A549 (cell line): ENCODE data around the gene VPS45. TPM values are rescaled to one million over a fixed set of nuclear protein-coding genes. Genes with fewer than 3 reads are reported as not detected.

Experiments used
- ATAC-seq, 2 experiments: fragments of 200-7000 bp in 1 of 2; fragments of >200 bp in 1 of 2; cut with Nextera tagmentation in 1 of 2; cut with Tn5 transposase in 1 of 2; 3 replicates each; pipeline versions ENCODE4 v1.8.0 to v1.9.1; 2018 to 2020; ENCODE audit warnings: mild to moderate bottlenecking in 1 of 2, moderate library complexity in 1 of 2
- CTCF ChIA-PET: fragments of 300-600 bp; sonication (Branson Sonifier 250); formaldehyde crosslinking; extraction: SDS; loops from one replicate; lab custom pipeline; 2021; ENCODE audit warnings: antibody characterized with exemption, inconsistent platforms; lab: Yijun Ruan, JAX
- POLR2A ChIA-PET: fragments of 350-600 bp; formaldehyde crosslinking; extraction: SDS; loops from one replicate; lab custom pipeline; 2021; ENCODE audit warnings: antibody characterized with exemption, inconsistent platforms; lab: Yijun Ruan, JAX
- DNase-seq, 2 experiments: peaks; one replicate each; pipeline versions ENCODE4 v3.0.0 to v3.0.0-alpha.2; 2011 to 2016; ENCODE audit warnings: low read depth in 1 of 2, low spot score in 1 of 2
- FAIRE-seq: peaks from 2 replicates; lab custom pipeline; 2011; peaks lifted over from hg19 to GRCh38; lab: Jason Lieb, UNC
- H3K27ac ChIP-seq, 2 experiments: fragments of >200 bp; sonication (Bioruptor Twin); formaldehyde crosslinking; 3 replicates each; pipeline ENCODE4 v1.5.1; 2016 to 2017
- H3K4me1 ChIP-seq: fragments of >200 bp; sonication (Bioruptor Twin); formaldehyde crosslinking; 3 replicates; pipeline ENCODE4 v1.6.1; 2016
- H3K4me2 ChIP-seq: fragments of >200 bp; sonication (Bioruptor Twin); formaldehyde crosslinking; 3 replicates; pipeline ENCODE4 v1.6.1; 2016
- H3K4me3 ChIP-seq: fragments of >200 bp; sonication (Bioruptor Twin); formaldehyde crosslinking; 3 replicates; pipeline ENCODE4 v1.5.1; 2016
- H3K9me3 ChIP-seq: fragments of >200 bp; sonication (Bioruptor Twin); formaldehyde crosslinking; 3 replicates; pipeline ENCODE4 v1.6.1; 2016
- BHLHE40 ChIP-seq: IDR thresholded peaks from 2 replicates; pipeline ENCODE4 v1.6.1; 2012; ENCODE audit warnings: low read depth, low read length, inconsistent platforms
- CBX8 ChIP-seq: fragments of 200-600 bp; sonication (generic); IDR thresholded peaks from 2 replicates; pipeline ENCODE4 v1.6.1; 2016
- CEBPB ChIP-seq, 2 experiments: fragments of >200 bp in 1 of 2; sonication (Bioruptor Twin) in 1 of 2; formaldehyde crosslinking in 1 of 2; IDR thresholded peaks; 2 replicates each; pipeline ENCODE4 v1.6.1; 2012 to 2016
- CHD4 ChIP-seq: fragments of 200-600 bp; sonication (generic); IDR thresholded peaks from 2 replicates; pipeline ENCODE4 v1.6.1; 2016; ENCODE audit warnings: antibody characterized with exemption, mild to moderate bottlenecking, borderline replicate concordance
- CTCF ChIP-seq: fragments of >200 bp; sonication (Bioruptor Twin); formaldehyde crosslinking; IDR thresholded peaks from 3 replicates; pipeline ENCODE4 v1.5.1; 2016
- E2F6 ChIP-seq: IDR thresholded peaks from 2 replicates; pipeline ENCODE4 v1.6.1; 2012; ENCODE audit warnings: low read depth, borderline replicate concordance
- EHMT2 ChIP-seq: fragments of 200-600 bp; sonication (generic); IDR thresholded peaks from 2 replicates; pipeline ENCODE4 v1.6.1; 2016; ENCODE audit warnings: antibody characterized with exemption, low read depth, mild to moderate bottlenecking, moderate library complexity
- ESRRA ChIP-seq: fragments of 150-350 bp; IDR thresholded peaks from 2 replicates; pipeline ENCODE4 v1.6.1; 2014; ENCODE audit warnings: mild to moderate bottlenecking, low read length, borderline replicate concordance
- FOXS1 ChIP-seq: fragments of 250-450 bp; sonication (Bioruptor Pico); IDR thresholded peaks from 2 replicates; pipeline ENCODE4 v1.5.0; 2020; ENCODE audit warnings: mild to moderate bottlenecking, moderate library complexity
- HEYL ChIP-seq: fragments of 250-450 bp; sonication (Bioruptor Pico); IDR thresholded peaks from 2 replicates; pipeline ENCODE4 v1.8.0; 2021; ENCODE audit warnings: mild to moderate bottlenecking, moderate library complexity
- HOXA7 ChIP-seq: fragments of 250-450 bp; sonication (Bioruptor Pico); IDR thresholded peaks from 2 replicates; pipeline ENCODE4 v1.5.0; 2020; ENCODE audit warnings: mild to moderate bottlenecking, moderate library complexity
- HOXB5 ChIP-seq: fragments of 250-450 bp; sonication (Bioruptor Pico); IDR thresholded peaks from 2 replicates; pipeline ENCODE4 v1.5.0; 2020; ENCODE audit warnings: mild to moderate bottlenecking, moderate library complexity
- JUNB ChIP-seq: fragments of >200 bp; sonication (Bioruptor Twin); formaldehyde crosslinking; IDR thresholded peaks from 2 replicates; pipeline ENCODE4 v1.6.1; 2016
- KDM5A ChIP-seq: fragments of 200-600 bp; sonication (generic); IDR thresholded peaks from 2 replicates; pipeline ENCODE4 v1.6.1; 2016; ENCODE audit warnings: antibody characterized with exemption, mild to moderate bottlenecking
- MAX ChIP-seq: IDR thresholded peaks from 2 replicates; pipeline ENCODE4 v1.6.1; 2012
- NPAS2 ChIP-seq: fragments of 250-450 bp; sonication (Bioruptor Pico); IDR thresholded peaks from 2 replicates; pipeline ENCODE4 v1.8.0; 2022; ENCODE audit warnings: mild to moderate bottlenecking, moderate library complexity, borderline replicate concordance
- PHF8 ChIP-seq: fragments of 200-600 bp; sonication (generic); IDR thresholded peaks from 2 replicates; pipeline ENCODE4 v1.6.1; 2016; ENCODE audit warnings: low read depth, mild to moderate bottlenecking, antibody characterized with exemption, moderate library complexity, borderline replicate concordance
- RCOR1 ChIP-seq: fragments of 150-350 bp; IDR thresholded peaks from 2 replicates; pipeline ENCODE4 v1.6.1; 2014; ENCODE audit warnings: antibody characterized with exemption, low read length, low read depth
- RFX5 ChIP-seq: fragments of 450-650 bp; IDR thresholded peaks from 2 replicates; pipeline ENCODE4 v1.7.1; 2014; ENCODE audit warnings: antibody characterized with exemption, mild to moderate bottlenecking, moderate library complexity
- SREBF2 ChIP-seq: fragments of 450-650 bp; IDR thresholded peaks from 2 replicates; pipeline ENCODE4 v1.6.1; 2014; ENCODE audit warnings: mild to moderate bottlenecking, moderate library complexity
- TFCP2L1 ChIP-seq: fragments of 250-450 bp; sonication (Bioruptor Pico); IDR thresholded peaks from 2 replicates; pipeline ENCODE4 v1.5.0; 2021; ENCODE audit warnings: mild to moderate bottlenecking
- ZFP36 ChIP-seq: fragments of 450-650 bp; IDR thresholded peaks from 2 replicates; pipeline ENCODE4 v1.6.1; 2014; ENCODE audit warnings: borderline replicate concordance; ENCODE audit not compliant: partially characterized antibody
- ZNF302 ChIP-seq: fragments of 250-450 bp; sonication (Bioruptor Pico); IDR thresholded peaks from 2 replicates; pipeline ENCODE4 v1.9.0; 2021; ENCODE audit warnings: inconsistent platforms, mild to moderate bottlenecking, moderate library complexity
- WGBS: methylation state at CpG from one replicate; pipeline ENCODE4 v1.1.6; 2017; ENCODE audit errors: missing lambda C conversion rate; 5-methylcytosine and 5-hydroxymethylcytosine counted together
- polyA plus RNA-seq, 4 experiments: library from polyadenylated mRNA; depleted of rRNA in 3 of 4; stranded (reverse); fragments of >200 nt; fragmentation: RNase III in 1 of 4; extraction: RNeasy Plus Mini Kit Qiagen cat#74134 plus additional on column Dnase treatment in 1 of 4; gene quantifications; 2 replicates in 3 of 4; 3 replicates in 1 of 4; pipeline ENCODE4 v1.2.3, GENCODE V29; 2011 to 2017
- TF ChIP-seq, protein P1 (sequence below): fragments of 250-450 bp; sonication (Bioruptor Pico); IDR thresholded peaks from 2 replicates; pipeline ENCODE4 v1.5.0; 2021; ENCODE audit warnings: mild to moderate bottlenecking, moderate library complexity, borderline replicate concordance
- TF ChIP-seq, protein P2 (sequence below): fragments of >200 bp; sonication (Bioruptor Twin); formaldehyde crosslinking; IDR thresholded peaks from 3 replicates; pipeline ENCODE4 v1.6.1; 2016

Gene VPS45
- polyA plus RNA-seq, 2 of the 4 experiments (the other 2 are of a cell fraction): 22.1 to 49.7 TPM

GRCh38 chr1:150127868-150128267 is 60.3 kb downstream of the VPS45 start:
- DNase-seq (no peak), ATAC-seq (no peak)
- no peak overlapping the region for H3K4me2 ChIP-seq
- H3K27ac ChIP-seq: no peak overlapping the region
- no peaks in the 10 kb centered on the region for H3K4me1 ChIP-seq
- CTCF ChIA-PET: interaction anchor here (0.8 to 1.5 kb wide), 5 partner anchors 10 to 54 kb away, joined by 3 to 5 read pairs (median 3); no protein-coding TSS in a partner anchor
- POLR2A ChIA-PET: no interaction called here
- no peak for TF ChIP-seq KDM5A
- TF ChIP-seq MAX: no peak
- TF ChIP-seq CBX8: no peak
- no peak for TF ChIP-seq ZNF302
- TF ChIP-seq HOXA7 (CRISPR knock-in tag): no peak
- TF ChIP-seq TFCP2L1: no peak
- TF ChIP-seq ESRRA: no peak
- no peak for TF ChIP-seq RFX5
- TF ChIP-seq ZFP36: no peak
- no peak for TF ChIP-seq PHF8
- no peak for TF ChIP-seq SREBF2
- no peak for TF ChIP-seq E2F6
- no peak for TF ChIP-seq HEYL
- no peak for TF ChIP-seq EHMT2
- no peak for TF ChIP-seq CEBPB (IDR thresholded peaks at IDR 0.05)
- TF ChIP-seq, all 56 proteins: peak for 0
- H3K9me3 ChIP-seq: no peaks in the 10 kb centered on the region
- no peak overlapping the region for H3K4me3 ChIP-seq
- FAIRE-seq: no peak
- WGBS: 91% methylated on average over 7 of the region's 7 CpGs

DNA sequence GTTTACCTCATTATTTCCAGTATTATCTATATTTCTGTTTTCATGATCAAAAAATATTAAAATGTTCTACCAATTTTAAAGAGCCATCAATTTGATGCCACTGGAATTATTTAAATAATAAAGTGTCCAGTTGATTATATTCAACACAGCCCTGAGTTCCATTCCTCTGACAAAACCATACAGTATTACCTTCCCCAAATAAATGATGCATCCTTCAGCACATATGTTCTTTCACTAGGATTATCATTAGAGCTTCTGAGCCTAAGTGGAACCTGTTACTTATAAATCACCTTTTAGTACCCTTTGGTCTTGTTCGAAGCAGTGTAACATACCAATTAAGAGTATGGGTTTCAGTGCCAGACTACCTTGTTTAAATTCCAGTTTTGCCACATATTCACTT is 64.8 kb downstream of the VPS45 start:
- ChIA-PET CTCF (interaction anchor here (0.5 to 1.8 kb wide), 2 partner anchors 59 to 633 kb away, joined by 3 to 6 read pairs; no protein-coding TSS in a partner anchor), POLR2A (no interaction called here)
- H3K4me1 ChIP-seq: no peaks in the 10 kb centered on the region
- FAIRE-seq: no peak
- no peak overlapping the region for H3K27ac ChIP-seq
- H3K9me3 ChIP-seq: no peaks in the 10 kb centered on the region
- WGBS: 93% methylated on average over 1 of the region's 1 CpG
- no peak for ATAC-seq
- TF ChIP-seq SREBF2: no peak
- TF ChIP-seq, protein P1, sequence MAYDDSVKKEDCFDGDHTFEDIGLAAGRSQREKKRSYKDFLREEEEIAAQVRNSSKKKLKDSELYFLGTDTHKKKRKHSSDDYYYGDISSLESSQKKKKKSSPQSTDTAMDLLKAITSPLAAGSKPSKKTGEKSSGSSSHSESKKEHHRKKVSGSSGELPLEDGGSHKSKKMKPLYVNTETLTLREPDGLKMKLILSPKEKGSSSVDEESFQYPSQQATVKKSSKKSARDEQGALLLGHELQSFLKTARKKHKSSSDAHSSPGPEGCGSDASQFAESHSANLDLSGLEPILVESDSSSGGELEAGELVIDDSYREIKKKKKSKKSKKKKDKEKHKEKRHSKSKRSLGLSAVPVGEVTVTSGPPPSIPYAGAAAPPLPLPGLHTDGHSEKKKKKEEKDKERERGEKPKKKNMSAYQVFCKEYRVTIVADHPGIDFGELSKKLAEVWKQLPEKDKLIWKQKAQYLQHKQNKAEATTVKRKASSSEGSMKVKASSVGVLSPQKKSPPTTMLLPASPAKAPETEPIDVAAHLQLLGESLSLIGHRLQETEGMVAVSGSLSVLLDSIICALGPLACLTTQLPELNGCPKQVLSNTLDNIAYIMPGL: no peak
- TF ChIP-seq ESRRA: no peak
- no peak for TF ChIP-seq HOXB5 (CRISPR knock-in tag)
- TF ChIP-seq BHLHE40: no peak
- TF ChIP-seq NPAS2 (CRISPR knock-in tag): no peak
- TF ChIP-seq CTCF: no peak
- no peak for DNase-seq
- no peak overlapping the region for H3K4me2 ChIP-seq
- H3K4me3 ChIP-seq: no peak overlapping the region

DNA sequence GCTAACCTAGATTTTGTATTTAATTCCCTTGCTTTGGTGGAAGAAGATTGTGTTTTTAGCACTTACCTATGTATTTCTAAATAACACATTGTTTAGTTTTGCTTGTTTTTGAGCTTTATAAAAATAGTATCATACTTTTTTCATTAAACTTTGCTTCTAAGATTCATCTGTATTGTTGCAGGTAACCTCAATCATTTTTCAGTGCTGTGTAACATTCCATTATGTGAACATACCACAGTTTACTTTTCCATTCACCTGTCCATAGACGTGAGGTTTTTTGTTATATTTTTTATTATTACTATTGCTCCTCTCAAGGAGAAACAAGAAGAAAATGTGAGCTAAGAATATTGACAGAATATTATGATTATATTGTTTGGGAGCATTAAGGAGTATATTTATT is 67.0 kb downstream of the VPS45 start:
- CTCF ChIA-PET: interaction anchor here (1.0 to 1.9 kb wide), 3 partner anchors 15 to 61 kb away, joined by 3 to 8 read pairs (median 3); no protein-coding TSS in a partner anchor
- WGBS: 94% methylated on average over 1 of the region's 1 CpG
- FAIRE-seq: no peak
- TF ChIP-seq JUNB: no peak
- TF ChIP-seq, protein P2, sequence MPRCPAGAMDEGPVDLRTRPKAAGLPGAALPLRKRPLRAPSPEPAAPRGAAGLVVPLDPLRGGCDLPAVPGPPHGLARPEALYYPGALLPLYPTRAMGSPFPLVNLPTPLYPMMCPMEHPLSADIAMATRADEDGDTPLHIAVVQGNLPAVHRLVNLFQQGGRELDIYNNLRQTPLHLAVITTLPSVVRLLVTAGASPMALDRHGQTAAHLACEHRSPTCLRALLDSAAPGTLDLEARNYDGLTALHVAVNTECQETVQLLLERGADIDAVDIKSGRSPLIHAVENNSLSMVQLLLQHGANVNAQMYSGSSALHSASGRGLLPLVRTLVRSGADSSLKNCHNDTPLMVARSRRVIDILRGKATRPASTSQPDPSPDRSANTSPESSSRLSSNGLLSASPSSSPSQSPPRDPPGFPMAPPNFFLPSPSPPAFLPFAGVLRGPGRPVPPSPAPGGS: no peak
- TF ChIP-seq, protein P1: no peak
- TF ChIP-seq BHLHE40: no peak
- no peak for TF ChIP-seq FOXS1 (CRISPR knock-in tag)
- no peak for TF ChIP-seq SREBF2
- no peak for TF ChIP-seq ZNF302
- no peak for TF ChIP-seq RFX5
- TF ChIP-seq CTCF: no peak
- no peak for TF ChIP-seq CHD4
- TF ChIP-seq RCOR1: no peak

More for the DNA sequence above, 67.0 kb downstream of the VPS45 start:
- DNase-seq: no peak
- POLR2A ChIA-PET: no interaction called here
- no peak overlapping the region for H3K4me2 ChIP-seq
- H3K27ac ChIP-seq: no peak overlapping the region
- no peak for ATAC-seq
- H3K4me3 ChIP-seq: no peak overlapping the region
- no peaks in the 10 kb centered on the region for H3K9me3 ChIP-seq
- no peaks in the 10 kb centered on the region for H3K4me1 ChIP-seq
